A673 (cell line): ENCODE results near the gene CTIF.

ENCODE experiments used
- CTCF ChIP-seq: fragments of 300-800, 200-600 bp; sonication (generic); conservative IDR thresholded peaks from 2 replicates; pipeline ENCODE4 v1.5.1; 2017; ENCODE audit warnings: low read depth, mild to moderate bottlenecking, antibody characterized with exemption, low read length, moderate library complexity, mixed read lengths
- EZH2 ChIP-seq: fragments of 200-600 bp; sonication (generic); IDR thresholded peaks from 2 replicates; pipeline ENCODE4 v1.6.1; 2017; ENCODE audit warnings: borderline replicate concordance, low read depth, mild to moderate bottlenecking, mixed read lengths, antibody characterized with exemption, low read length; ENCODE audit not compliant: poor library complexity, severe bottlenecking

- TF ChIP-seq CTCF: no peak
- TF ChIP-seq EZH2: no peak
Measured at GRCh38 chr18:48641981-48642380, 103.2 kb downstream of the CTIF start.
